IPS-18c (cell line): ENCODE results near the gene STEAP2.
A peak's percentile ranks its signal among the peaks of the same experiment; 100 is the strongest.

Experiments used
- H3K4me3 ChIP-seq: 2 replicates; pipeline ENCODE4 v1.7.0; 2013; ENCODE audit warnings: low read depth, mild to moderate bottlenecking, low read length, moderate library complexity; ENCODE audit not compliant: insufficient read depth
- H3K9me3 ChIP-seq: one replicate; pipeline ENCODE4 v1.6.1; 2013; ENCODE audit warnings: mild to moderate bottlenecking, low read length, moderate library complexity; ENCODE audit not compliant: control insufficient read depth, insufficient read depth

The STEAP2 gene

DNA sequence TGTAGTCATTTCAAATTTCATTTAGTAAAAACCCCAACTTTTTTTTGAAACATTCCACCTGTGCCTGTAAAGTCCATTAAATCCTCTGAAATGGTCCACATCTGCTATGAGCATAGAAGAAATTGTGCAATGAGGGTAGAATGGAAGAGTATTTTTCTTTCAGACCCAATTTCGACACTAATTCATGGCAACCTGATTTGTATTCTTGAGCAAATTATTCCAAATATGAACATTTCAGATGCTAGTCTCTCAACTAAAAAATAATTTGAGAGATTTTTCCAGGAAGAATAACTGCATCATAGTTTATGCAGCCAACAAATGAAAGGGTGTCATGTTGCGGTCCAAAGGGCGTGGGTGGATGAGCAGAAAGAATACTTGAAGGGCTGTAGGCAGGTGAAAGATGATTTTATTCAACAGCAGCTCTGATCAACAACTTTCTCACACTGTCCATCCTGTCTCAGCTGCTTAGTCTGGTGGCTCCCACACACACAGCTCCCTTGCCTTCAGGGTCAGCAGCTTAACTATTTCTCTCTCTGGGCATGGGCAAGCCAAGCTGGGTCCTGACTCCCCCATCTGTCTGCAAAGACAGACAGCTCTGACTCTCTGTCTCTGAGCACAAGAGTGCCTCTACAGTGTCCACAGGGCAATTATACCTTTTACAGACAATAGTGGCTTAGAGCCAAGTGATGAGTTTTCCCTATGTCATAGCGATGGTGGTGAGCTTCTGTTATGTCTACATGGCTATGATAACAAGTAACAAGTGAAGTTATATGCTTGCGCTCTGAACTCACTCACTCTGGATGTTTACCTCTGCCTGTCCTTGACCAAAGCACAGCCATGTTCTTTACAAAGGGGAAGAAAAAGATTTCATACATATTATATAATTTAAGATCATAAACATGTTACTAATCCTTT is 11.5 kb downstream of the STEAP2 start:
- Histone ChIP-seq H3K4me3 (no peak overlapping the region), H3K9me3 (no peaks in the 10 kb centered on the region)

DNA sequence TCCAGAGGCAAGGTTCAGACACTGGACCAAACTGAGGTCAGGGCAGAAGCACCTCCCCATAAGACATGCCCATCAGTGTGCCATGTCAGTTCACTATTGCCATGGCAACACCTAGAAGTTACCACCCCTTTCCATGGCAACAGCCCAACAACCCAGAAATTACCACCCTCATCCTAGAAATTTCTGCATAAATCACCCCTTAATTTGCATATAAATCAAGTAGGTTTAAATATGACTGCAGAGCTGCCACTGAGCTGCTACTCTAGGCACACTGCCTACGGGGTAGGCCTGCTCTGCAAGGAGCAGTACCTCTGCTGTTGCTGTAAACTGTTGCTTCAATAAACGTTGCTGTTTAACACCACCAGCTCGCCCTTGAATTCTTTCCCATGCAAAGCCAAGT is 12.7 kb downstream of the STEAP2 start:
- peak overlapping the region; percentile 26 for H3K4me3 ChIP-seq
- H3K9me3 ChIP-seq, result no peaks in the 10 kb centered on the region

DNA sequence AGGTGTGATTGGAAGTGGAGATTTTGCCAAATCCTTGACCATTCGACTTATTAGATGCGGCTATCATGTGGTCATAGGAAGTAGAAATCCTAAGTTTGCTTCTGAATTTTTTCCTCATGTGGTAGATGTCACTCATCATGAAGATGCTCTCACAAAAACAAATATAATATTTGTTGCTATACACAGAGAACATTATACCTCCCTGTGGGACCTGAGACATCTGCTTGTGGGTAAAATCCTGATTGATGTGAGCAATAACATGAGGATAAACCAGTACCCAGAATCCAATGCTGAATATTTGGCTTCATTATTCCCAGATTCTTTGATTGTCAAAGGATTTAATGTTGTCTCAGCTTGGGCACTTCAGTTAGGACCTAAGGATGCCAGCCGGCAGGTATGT is 13.6 kb downstream of the STEAP2 start:
- Histone ChIP-seq H3K4me3 (no peak overlapping the region), H3K9me3 (no peaks in the 10 kb centered on the region)

GRCh38 chr7:90225601-90226000 is 14.1 kb downstream of the STEAP2 start:
- H3K4me3 ChIP-seq, result no peak overlapping the region
- H3K9me3 ChIP-seq, result no peaks in the 10 kb centered on the region

DNA sequence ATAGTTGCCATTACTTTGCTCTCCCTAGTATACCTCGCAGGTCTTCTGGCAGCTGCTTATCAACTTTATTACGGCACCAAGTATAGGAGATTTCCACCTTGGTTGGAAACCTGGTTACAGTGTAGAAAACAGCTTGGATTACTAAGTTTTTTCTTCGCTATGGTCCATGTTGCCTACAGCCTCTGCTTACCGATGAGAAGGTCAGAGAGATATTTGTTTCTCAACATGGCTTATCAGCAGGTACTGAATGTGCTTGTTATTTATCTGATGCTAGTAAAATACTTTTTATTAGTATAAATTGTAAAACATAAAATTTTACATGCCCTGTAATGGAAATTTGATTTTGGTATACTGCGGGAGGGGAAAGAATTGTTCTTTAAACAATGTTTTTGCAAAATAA is 15.7 kb downstream of the STEAP2 start:
- no peak overlapping the region for H3K4me3 ChIP-seq
- H3K9me3 ChIP-seq, result no peaks in the 10 kb centered on the region

- no peak overlapping the region for H3K4me3 ChIP-seq
- no peaks in the 10 kb centered on the region for H3K9me3 ChIP-seq
Observed at GRCh38 chr7:90229682-90230081, 18.1 kb downstream of the STEAP2 start.

DNA sequence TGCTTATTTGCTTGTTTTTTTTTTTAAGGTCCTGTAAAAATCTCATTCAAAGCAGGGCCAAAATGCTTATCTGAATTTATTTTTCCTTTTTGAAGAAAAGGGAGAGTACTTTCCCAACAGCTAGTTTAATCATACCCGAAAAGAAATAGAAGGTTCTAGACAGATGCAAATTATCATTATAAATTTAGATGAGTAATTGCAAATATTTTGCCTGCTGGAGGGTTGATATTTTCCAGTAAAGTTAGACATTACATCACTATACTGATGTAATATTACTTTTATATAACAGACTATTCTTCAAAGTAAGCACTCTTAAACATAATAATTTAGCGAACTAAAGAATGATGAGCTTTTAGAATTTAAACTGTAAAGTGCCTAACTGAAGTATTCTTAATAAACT is 19.3 kb downstream of the STEAP2 start:
- H3K4me3 ChIP-seq, result no peak overlapping the region
- no peaks in the 10 kb centered on the region for H3K9me3 ChIP-seq

GRCh38 chr7:90231304-90231703 is 19.8 kb downstream of the STEAP2 start:
- Histone ChIP-seq H3K4me3 (no peak overlapping the region), H3K9me3 (no peaks in the 10 kb centered on the region)

- Histone ChIP-seq H3K4me3 (no peak overlapping the region), H3K9me3 (no peaks in the 10 kb centered on the region)
Observed at GRCh38 chr7:90232430-90232829, 20.9 kb downstream of the STEAP2 start.

DNA sequence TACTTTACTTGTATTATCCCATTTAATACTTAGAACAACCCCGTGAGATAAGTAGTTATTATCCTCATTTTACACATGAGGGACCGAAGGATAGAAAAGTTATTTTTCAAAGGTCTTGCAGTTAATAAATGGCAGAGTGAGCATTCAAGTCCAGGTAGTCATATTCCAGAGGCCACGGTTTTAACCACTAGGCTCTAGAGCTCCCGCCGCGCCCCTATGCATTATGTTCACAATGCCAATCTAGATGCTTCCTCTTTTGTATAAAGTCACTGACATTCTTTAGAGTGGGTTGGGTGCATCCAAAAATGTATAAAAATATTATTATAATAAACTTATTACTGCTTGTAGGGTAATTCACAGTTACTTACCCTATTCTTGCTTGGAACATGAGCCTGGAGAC is 22.0 kb downstream of the STEAP2 start:
- Histone ChIP-seq H3K4me3 (no peak overlapping the region), H3K9me3 (no peaks in the 10 kb centered on the region)

DNA sequence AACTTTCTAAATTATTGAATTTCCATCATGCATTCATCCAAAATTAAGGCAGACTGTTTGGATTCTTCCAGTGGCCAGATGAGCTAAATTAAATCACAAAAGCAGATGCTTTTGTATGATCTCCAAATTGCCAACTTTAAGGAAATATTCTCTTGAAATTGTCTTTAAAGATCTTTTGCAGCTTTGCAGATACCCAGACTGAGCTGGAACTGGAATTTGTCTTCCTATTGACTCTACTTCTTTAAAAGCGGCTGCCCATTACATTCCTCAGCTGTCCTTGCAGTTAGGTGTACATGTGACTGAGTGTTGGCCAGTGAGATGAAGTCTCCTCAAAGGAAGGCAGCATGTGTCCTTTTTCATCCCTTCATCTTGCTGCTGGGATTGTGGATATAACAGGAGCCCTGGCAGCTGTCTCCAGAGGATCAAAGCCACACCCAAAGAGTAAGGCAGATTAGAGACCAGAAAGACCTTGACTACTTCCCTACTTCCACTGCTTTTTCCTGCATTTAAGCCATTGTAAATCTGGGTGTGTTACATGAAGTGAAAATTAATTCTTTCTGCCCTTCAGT is 25.3 kb downstream of the STEAP2 start:
- Histone ChIP-seq H3K4me3 (no peak overlapping the region), H3K9me3 (no peaks in the 10 kb centered on the region)

DNA sequence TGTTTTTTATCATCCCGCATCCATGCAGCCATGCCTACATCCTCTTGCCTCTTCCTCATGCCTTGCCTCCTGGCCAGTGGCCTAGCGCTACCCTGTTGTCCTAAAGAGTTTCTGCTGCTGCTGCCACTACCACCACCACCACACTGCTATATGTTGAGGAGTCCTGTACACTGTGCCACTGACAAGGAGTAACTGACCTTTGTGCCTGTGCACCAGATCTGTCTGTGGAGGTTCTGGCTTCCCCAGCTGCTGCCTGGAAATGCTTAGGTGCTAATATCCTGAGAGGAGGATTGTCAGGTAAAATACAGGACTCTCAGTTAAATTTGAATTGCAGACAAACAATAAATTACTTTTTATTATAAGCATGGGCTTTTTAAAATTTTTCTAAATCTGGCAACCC is 26.5 kb downstream of the STEAP2 start:
- no peak overlapping the region for H3K4me3 ChIP-seq
- no peaks in the 10 kb centered on the region for H3K9me3 ChIP-seq

DNA sequence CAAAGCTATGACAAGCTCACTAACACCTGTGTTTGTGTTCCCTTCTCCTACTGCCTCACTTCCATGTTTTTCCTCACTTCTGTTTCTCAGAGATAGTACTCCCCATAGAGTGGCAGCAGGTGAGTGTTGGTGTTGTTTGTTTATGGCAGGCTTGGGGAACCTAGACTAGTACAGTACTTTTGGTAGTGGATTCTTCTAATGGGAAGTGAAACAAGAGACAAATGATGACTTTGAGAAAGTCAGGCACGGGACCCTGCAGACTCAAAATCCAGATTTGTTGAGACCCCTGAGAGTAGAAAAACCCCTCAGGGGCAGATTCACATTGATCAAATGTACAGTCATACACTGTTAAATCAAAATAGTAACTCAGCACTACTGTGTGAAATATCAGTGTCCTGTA is 27.0 kb downstream of the STEAP2 start:
- Histone ChIP-seq H3K4me3 (no peak overlapping the region), H3K9me3 (no peaks in the 10 kb centered on the region)

GRCh38 chr7:90239050-90239449 is 27.5 kb downstream of the STEAP2 start:
- H3K9me3 ChIP-seq, result no peaks in the 10 kb centered on the region
- no peak overlapping the region for H3K4me3 ChIP-seq

GRCh38 chr7:90239625-90240228 is 28.2 kb downstream of the STEAP2 start:
- Histone ChIP-seq H3K4me3 (no peak overlapping the region), H3K9me3 (no peaks in the 10 kb centered on the region)

GRCh38 chr7:90242369-90243168 is 31.0 kb downstream of the STEAP2 start:
- Histone ChIP-seq H3K4me3 (no peak overlapping the region), H3K9me3 (no peaks in the 10 kb centered on the region)

- H3K4me3 ChIP-seq, result no peak overlapping the region
- H3K9me3 ChIP-seq, result no peaks in the 10 kb centered on the region
Observed at GRCh38 chr7:90243556-90243955, 32.0 kb downstream of the STEAP2 start.

DNA sequence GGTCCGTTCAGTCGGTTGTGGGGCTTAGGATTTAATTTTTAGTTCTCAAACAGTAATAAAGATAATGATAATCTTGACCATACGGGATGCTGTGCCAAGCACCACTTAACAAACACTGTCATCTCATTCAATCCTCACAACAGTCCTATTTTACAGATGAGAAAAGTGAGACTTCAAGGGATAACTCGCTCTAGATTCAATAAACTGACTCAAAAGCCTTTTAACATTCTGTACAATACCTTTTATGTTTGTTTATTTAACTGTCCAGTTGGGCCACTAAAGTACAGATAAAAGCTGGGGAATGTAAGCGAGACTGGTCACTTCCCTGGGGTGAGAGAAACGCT is 33.0 kb downstream of the STEAP2 start:
- H3K4me3 ChIP-seq, result peak overlapping the region; percentile 95
- H3K9me3 ChIP-seq, result no peaks in the 10 kb centered on the region
